Immature natural killer cell (primary cell): ENCODE results near the gene PPM1N. TPM values are rescaled to one million over a fixed set of nuclear protein-coding genes. Genes with fewer than 3 reads are reported as not detected.

Source experiments
- polyA plus RNA-seq, 3 donors: library from polyadenylated mRNA; unstranded; fragments of 300-500 nt; fragmentation: Illumina TruSeq; gene quantifications; one replicate each; pipeline ENCODE4 v1.2.3, GENCODE V29; 2021

Gene PPM1N
- polyA plus RNA-seq, 3 donors from 2014 or later, result 3.9 to 5.7 (median 4.0) TPM

Other genes with a start within 250 kb of the PPM1N start
- 1 to 10 TPM in 1 of 3 donors, not detected in 2; 1.6 TPM for gene MARK4, start 247.2 kb upstream of the PPM1N start, polyA plus RNA-seq
- not detected for gene CKM, start 175.6 kb upstream of the PPM1N start, polyA plus RNA-seq
- gene KLC3, start 157.7 kb upstream of the PPM1N start, polyA plus RNA-seq, result not detected
- 1 to 10 TPM; 2.4 to 8.7 (median 3.1) TPM for gene ERCC2, start 127.9 kb upstream of the PPM1N start, polyA plus RNA-seq
- gene PPP1R13L, start 93.4 kb upstream of the PPM1N start, polyA plus RNA-seq, result under 1 TPM in 2 of 3 donors, not detected in 1; 0.08 to 0.84 TPM
- 1 to 10 TPM in 1 of 3 donors, under 1 TPM in 2; 0.43 to 2.3 (median 0.77) TPM for gene POLR1G, start 91.8 kb upstream of the PPM1N start, polyA plus RNA-seq
- gene ERCC1, start 74.5 kb upstream of the PPM1N start, polyA plus RNA-seq, result 10 to 100 TPM; 50.8 to 62.2 (median 54.5) TPM
- 10 to 100 TPM; 11.6 to 30.1 (median 11.6) TPM for gene FOSB, start 30.4 kb upstream of the PPM1N start, polyA plus RNA-seq
- gene RTN2, start 1.4 kb upstream of the PPM1N start, polyA plus RNA-seq, result under 1 TPM in 2 of 3 donors, not detected in 1; 0.48 to 0.80 TPM
- 100 to 1,000 TPM in 1 of 3 donors, 10 to 100 TPM in 2; 91.2 to 126 (median 93.4) TPM for gene VASP, start 9.0 kb downstream of the PPM1N start, polyA plus RNA-seq
- 10 to 100 TPM in 1 of 3 donors, 1 to 10 TPM in 1, not detected in 1; 3.3 to 18.4 TPM for gene OPA3, start 86.4 kb downstream of the PPM1N start, polyA plus RNA-seq
- gene GPR4, start 103.8 kb downstream of the PPM1N start, polyA plus RNA-seq, result not detected
- 10 to 100 TPM; 11.9 to 24.7 (median 14.2) TPM for gene EML2, start 141.0 kb downstream of the PPM1N start, polyA plus RNA-seq
- gene GIPR, start 169.8 kb downstream of the PPM1N start, polyA plus RNA-seq, result under 1 TPM in 2 of 3 donors, not detected in 1; 0.18 to 0.34 TPM
- gene SNRPD2, start 193.5 kb downstream of the PPM1N start, polyA plus RNA-seq, result 1,000 to 10,000 TPM in 2 of 3 donors, 100 to 1,000 TPM in 1; 754 to 1,123 (median 1,001) TPM
- 1 to 10 TPM in 2 of 3 donors, not detected in 1; 1.8 to 2.9 TPM for gene QPCTL, start 194.2 kb downstream of the PPM1N start, polyA plus RNA-seq
- 10 to 100 TPM in 1 of 3 donors, 1 to 10 TPM in 2; 5.9 to 15.6 (median 7.5) TPM for gene FBXO46, start 232.5 kb downstream of the PPM1N start, polyA plus RNA-seq
- gene MEIOSIN, start 235.0 kb downstream of the PPM1N start, polyA plus RNA-seq, result not detected